ENCODE results near the gene CTNND1.
"Not testable (repeated sequence)": the region's sequence is repeated elsewhere in the genome, so short reads cannot be mapped to it uniquely, and the experiment has no call there.

Gene CTNND1, protein sequence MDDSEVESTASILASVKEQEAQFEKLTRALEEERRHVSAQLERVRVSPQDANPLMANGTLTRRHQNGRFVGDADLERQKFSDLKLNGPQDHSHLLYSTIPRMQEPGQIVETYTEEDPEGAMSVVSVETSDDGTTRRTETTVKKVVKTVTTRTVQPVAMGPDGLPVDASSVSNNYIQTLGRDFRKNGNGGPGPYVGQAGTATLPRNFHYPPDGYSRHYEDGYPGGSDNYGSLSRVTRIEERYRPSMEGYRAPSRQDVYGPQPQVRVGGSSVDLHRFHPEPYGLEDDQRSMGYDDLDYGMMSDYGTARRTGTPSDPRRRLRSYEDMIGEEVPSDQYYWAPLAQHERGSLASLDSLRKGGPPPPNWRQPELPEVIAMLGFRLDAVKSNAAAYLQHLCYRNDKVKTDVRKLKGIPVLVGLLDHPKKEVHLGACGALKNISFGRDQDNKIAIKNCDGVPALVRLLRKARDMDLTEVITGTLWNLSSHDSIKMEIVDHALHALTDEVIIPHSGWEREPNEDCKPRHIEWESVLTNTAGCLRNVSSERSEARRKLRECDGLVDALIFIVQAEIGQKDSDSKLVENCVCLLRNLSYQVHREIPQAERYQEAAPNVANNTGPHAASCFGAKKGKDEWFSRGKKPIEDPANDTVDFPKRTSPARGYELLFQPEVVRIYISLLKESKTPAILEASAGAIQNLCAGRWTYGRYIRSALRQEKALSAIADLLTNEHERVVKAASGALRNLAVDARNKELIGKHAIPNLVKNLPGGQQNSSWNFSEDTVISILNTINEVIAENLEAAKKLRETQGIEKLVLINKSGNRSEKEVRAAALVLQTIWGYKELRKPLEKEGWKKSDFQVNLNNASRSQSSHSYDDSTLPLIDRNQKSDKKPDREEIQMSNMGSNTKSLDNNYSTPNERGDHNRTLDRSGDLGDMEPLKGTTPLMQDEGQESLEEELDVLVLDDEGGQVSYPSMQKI

DNA sequence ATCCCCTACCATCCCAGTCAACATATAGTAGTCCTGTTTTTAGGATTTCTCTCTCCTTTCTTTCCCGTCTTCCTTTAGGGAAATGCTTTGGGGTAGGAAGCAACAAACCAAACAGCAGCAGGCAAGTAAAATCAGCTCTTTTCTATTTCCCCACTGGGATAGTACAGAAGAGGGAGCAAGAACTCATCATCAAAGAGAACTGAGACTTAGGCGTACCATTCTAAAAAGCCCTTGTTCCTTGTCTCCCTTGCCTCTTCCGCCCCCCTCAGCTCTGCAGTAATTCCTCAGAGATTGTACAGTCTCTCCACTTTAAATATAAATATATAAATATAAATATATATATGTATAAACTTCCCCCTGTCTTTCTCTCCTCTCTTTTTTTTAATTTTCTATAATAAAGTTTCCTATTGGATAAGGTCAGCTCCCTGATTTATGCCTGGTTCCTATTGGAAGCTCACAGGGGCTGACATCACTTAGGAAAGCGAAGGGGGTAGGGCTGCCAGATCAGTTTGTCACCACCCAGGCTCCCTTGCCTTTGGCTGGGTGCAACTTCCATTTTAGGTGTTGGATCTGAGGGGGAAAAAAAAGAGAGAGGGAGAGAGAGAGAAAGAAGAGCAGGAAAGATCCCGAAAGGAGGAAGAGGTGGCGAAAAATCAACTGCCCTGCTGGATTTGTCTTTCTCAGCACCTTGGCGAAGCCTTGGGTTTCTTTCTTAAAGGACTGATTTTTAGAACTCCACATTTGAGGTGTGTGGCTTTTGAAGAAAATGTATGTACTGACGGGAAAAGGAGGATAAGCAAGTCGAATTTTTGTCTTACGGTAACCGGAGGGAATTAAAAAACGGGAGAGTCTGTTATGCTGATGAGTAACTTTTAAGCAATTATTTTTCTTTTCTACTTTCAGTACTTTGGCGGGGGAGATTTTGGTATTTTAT, at the start of gene CTNND1:
CTNND1 (plus strand) TSS at position 502 of the 934 bp plus-strand sequence. CDS start 29,677 bp downstream, outside the sequence.
- peak; percentile 87 for DNase-seq (ENCODE audit: low spot score)
- TF ChIP-seq CTCF (IDR thresholded peaks at IDR 0.05; ENCODE audit: borderline replicate concordance, control extremely low read depth, extremely low read depth, insufficient read depth, missing control alignments): no peak
- in situ Hi-C loops (cut with MboI; ENCODE audit: low sequenced_read_pairs, unreplicated experiment): loop anchor here (5.0 kb wide), 1 partner anchor 41 kb away; no protein-coding TSS in a partner anchor

DNA sequence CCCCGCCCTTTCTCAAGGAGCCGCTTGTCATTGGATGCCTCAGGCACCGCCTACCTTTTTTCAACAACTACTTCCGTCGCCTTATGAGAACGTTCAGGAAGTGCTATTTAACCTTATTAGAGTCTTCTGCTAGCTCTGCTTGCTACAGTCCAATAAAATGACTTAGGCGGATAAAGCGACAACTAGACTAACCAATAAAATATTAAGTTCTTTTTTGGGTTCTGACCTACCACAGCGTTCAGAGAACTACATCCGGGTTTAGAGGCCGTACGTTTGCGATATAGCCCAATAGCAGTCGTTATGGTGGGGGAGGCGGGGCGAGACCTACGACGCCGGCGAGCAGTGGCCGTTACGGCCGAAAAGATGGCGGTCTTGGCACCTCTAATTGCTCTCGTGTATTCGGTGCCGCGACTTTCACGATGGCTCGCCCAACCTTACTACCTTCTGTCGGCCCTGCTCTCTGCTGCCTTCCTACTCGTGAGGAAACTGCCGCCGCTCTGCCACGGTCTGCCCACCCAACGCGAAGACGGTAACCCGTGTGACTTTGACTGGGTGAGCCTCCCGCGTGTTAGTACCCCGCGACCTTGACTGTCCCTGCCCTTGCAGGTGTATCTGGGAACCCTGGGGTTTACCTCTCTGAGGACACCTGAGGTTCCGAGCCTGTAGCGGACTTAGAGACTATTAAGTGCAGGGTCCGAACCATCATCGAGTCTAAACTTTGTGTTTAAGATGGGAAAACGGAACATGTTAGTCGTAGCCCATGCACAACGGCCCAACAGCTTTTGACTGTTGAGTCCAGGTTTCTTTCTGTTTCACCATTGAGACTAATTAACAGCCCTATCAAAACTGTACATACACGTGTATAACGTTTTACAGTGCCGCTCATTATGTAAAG, 49.1 kb upstream of the CTNND1 start, which contains the start of gene TMX2:
TMX2 (plus strand) TSS at position 338 of the 895 bp plus-strand sequence; CDS start at position 364, 26 bp downstream.
- no peak for TF ChIP-seq CTCF (IDR thresholded peaks at IDR 0.05; ENCODE audit: borderline replicate concordance, control extremely low read depth, extremely low read depth, insufficient read depth, missing control alignments)
- in situ Hi-C loops (cut with MboI; ENCODE audit: low sequenced_read_pairs, unreplicated experiment): no loop called here
- peak; percentile 93 for DNase-seq (ENCODE audit: low spot score)

- in situ Hi-C loops (cut with MboI; ENCODE audit: low sequenced_read_pairs, unreplicated experiment): no loop called here
- TF ChIP-seq CTCF (IDR thresholded peaks at IDR 0.05; ENCODE audit: borderline replicate concordance, control extremely low read depth, extremely low read depth, insufficient read depth, missing control alignments): no peak
- DNase-seq (ENCODE audit: low spot score): no peak
Measured at GRCh38 chr11:57713835-57714234, 47.8 kb upstream of the CTNND1 start.

GRCh38 chr11:57716726-57717125, 44.9 kb upstream of the CTNND1 start:
- in situ Hi-C loops (cut with MboI; ENCODE audit: low sequenced_read_pairs, unreplicated experiment); DNase-seq (ENCODE audit: low spot score): not testable (repeated sequence)

- DNase-seq (ENCODE audit: low spot score): no peak
- no peak for TF ChIP-seq CTCF (IDR thresholded peaks at IDR 0.05; ENCODE audit: borderline replicate concordance, control extremely low read depth, extremely low read depth, insufficient read depth, missing control alignments)
- in situ Hi-C loops (cut with MboI; ENCODE audit: low sequenced_read_pairs, unreplicated experiment): no loop called here
Measured at GRCh38 chr11:57727185-57727584, 34.4 kb upstream of the CTNND1 start.

DNA sequence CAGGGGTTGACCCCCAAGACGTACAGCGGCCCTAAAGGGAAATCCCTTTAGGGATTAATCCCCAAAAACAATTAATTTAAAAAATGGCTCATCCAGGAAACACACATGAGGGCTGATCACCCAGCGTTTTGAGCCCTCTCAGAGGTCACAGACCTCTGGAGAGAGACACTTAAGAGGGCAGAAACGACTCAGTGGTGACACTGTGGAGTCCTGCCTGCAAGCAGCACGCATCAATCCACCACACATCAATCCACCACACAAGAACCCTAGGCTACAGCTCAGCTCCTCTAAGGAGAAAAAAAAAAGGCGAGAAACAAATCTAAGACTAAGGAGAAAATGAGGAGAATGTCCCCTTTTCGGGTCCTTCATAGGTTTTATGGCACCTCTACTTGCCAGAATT, 32.8 kb upstream of the CTNND1 start:
- no peak for TF ChIP-seq CTCF (IDR thresholded peaks at IDR 0.05; ENCODE audit: borderline replicate concordance, control extremely low read depth, extremely low read depth, insufficient read depth, missing control alignments)
- in situ Hi-C loops (cut with MboI; ENCODE audit: low sequenced_read_pairs, unreplicated experiment): no loop called here
- no peak for DNase-seq (ENCODE audit: low spot score)

Data from GM13976 (cell line).